ENCODE data around the gene DNAJB8.

DNAJB8 gene

GRCh38 chr3:128449111-128449638 lies 17.5 kb downstream of the DNAJB8 start:
- no peaks in the 10 kb centered on the region for H3K4me1 ChIP-seq (ENCODE audit: control insufficient read depth in 1 of 2, insufficient read depth in 2 of 2, low read length in 2 of 2)
- no peak overlapping the region for H3K4me3 ChIP-seq (ENCODE audit: low read depth in 1 of 2, low read length in 2 of 2)
- no peaks in the 10 kb centered on the region for H3K9me3 ChIP-seq (ENCODE audit: control insufficient read depth in 1 of 2, low read length in 2 of 2)
- H3K27me3 ChIP-seq (ENCODE audit: low read depth, low read length), result no peaks in the 10 kb centered on the region
- H3K36me3 ChIP-seq (ENCODE audit: control insufficient read depth in 1 of 2, insufficient read depth in 2 of 2, low read length in 2 of 2), result no peaks in the 10 kb centered on the region
- H3K27ac ChIP-seq (ENCODE audit: low read length), result no peak overlapping the region

- H3K9me3 ChIP-seq (ENCODE audit: control insufficient read depth in 1 of 2, low read length in 2 of 2), result no peaks in the 10 kb centered on the region
- H3K36me3 ChIP-seq (ENCODE audit: control insufficient read depth in 1 of 2, insufficient read depth in 2 of 2, low read length in 2 of 2), result no peaks in the 10 kb centered on the region
- no peak overlapping the region for H3K4me3 ChIP-seq (ENCODE audit: low read depth in 1 of 2, low read length in 2 of 2)
- H3K27ac ChIP-seq (ENCODE audit: low read length), result no peak overlapping the region
- H3K4me1 ChIP-seq (ENCODE audit: control insufficient read depth in 1 of 2, insufficient read depth in 2 of 2, low read length in 2 of 2), result no peaks in the 10 kb centered on the region
- H3K27me3 ChIP-seq (ENCODE audit: low read depth, low read length), result no peaks in the 10 kb centered on the region
Observed at GRCh38 chr3:128448491-128448890, 18.2 kb downstream of the DNAJB8 start.

- no peaks in the 10 kb centered on the region for H3K4me1 ChIP-seq (ENCODE audit: control insufficient read depth in 1 of 2, insufficient read depth in 2 of 2, low read length in 2 of 2)
- no peaks in the 10 kb centered on the region for H3K36me3 ChIP-seq (ENCODE audit: control insufficient read depth in 1 of 2, insufficient read depth in 2 of 2, low read length in 2 of 2)
- H3K9me3 ChIP-seq (ENCODE audit: control insufficient read depth in 1 of 2, low read length in 2 of 2), result no peaks in the 10 kb centered on the region
- H3K27me3 ChIP-seq (ENCODE audit: low read depth, low read length), result no peaks in the 10 kb centered on the region
- no peak overlapping the region for H3K27ac ChIP-seq (ENCODE audit: low read length)
- H3K4me3 ChIP-seq (ENCODE audit: low read depth in 1 of 2, low read length in 2 of 2), result no peak overlapping the region
Observed at GRCh38 chr3:128447561-128448013, 19.1 kb downstream of the DNAJB8 start.

DNA sequence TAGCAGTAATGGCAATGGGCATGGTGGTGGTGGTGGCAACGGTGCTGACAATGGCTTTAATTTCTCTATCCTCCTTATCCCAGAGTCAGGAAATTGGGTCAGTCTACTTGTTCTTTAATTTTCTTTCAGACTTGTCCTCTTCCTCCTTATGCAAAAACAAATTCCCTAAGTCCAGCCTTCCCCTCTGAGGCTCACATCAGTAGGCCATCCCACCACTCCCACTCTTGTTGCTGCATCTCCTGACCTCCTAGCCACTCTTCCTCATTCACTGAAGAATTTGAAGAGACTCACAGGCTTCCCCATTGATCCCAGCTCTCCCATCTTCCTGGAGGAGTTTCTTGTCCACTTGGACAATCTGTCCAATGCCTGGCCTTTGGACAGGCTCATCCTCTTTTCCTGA lies 19.9 kb downstream of the DNAJB8 start:
- Histone ChIP-seq H3K4me3 (ENCODE audit: low read depth in 1 of 2, low read length in 2 of 2) (no peak overlapping the region), H3K27ac (ENCODE audit: low read length) (no peak overlapping the region), H3K27me3 (ENCODE audit: low read depth, low read length) (no peaks in the 10 kb centered on the region), H3K36me3 (ENCODE audit: control insufficient read depth in 1 of 2, insufficient read depth in 2 of 2, low read length in 2 of 2) (no peaks in the 10 kb centered on the region), H3K4me1 (ENCODE audit: control insufficient read depth in 1 of 2, insufficient read depth in 2 of 2, low read length in 2 of 2) (no peaks in the 10 kb centered on the region), H3K9me3 (ENCODE audit: control insufficient read depth in 1 of 2, low read length in 2 of 2) (no peaks in the 10 kb centered on the region)

- Histone ChIP-seq H3K27ac (ENCODE audit: low read length) (no peak overlapping the region), H3K4me3 (ENCODE audit: low read depth in 1 of 2, low read length in 2 of 2) (no peak overlapping the region), H3K9me3 (ENCODE audit: control insufficient read depth in 1 of 2, low read length in 2 of 2) (no peaks in the 10 kb centered on the region), H3K4me1 (ENCODE audit: control insufficient read depth in 1 of 2, insufficient read depth in 2 of 2, low read length in 2 of 2) (no peaks in the 10 kb centered on the region), H3K27me3 (ENCODE audit: low read depth, low read length) (peaks cover 5% of the 10 kb centered on the region), H3K36me3 (ENCODE audit: control insufficient read depth in 1 of 2, insufficient read depth in 2 of 2, low read length in 2 of 2) (no peaks in the 10 kb centered on the region)
Observed at GRCh38 chr3:128445357-128445756, 21.3 kb downstream of the DNAJB8 start.

GRCh38 chr3:128443771-128444170 lies 22.9 kb downstream of the DNAJB8 start:
- Histone ChIP-seq H3K4me1 (ENCODE audit: control insufficient read depth in 1 of 2, insufficient read depth in 2 of 2, low read length in 2 of 2) (no peaks in the 10 kb centered on the region), H3K27me3 (ENCODE audit: low read depth, low read length) (peaks cover 5% of the 10 kb centered on the region), H3K9me3 (ENCODE audit: control insufficient read depth in 1 of 2, low read length in 2 of 2) (no peaks in the 10 kb centered on the region), H3K36me3 (ENCODE audit: control insufficient read depth in 1 of 2, insufficient read depth in 2 of 2, low read length in 2 of 2) (no peaks in the 10 kb centered on the region), H3K4me3 (ENCODE audit: low read depth in 1 of 2, low read length in 2 of 2) (no peak overlapping the region), H3K27ac (ENCODE audit: low read length) (no peak overlapping the region)

- Histone ChIP-seq H3K27me3 (ENCODE audit: low read depth, low read length) (peaks cover 5% of the 10 kb centered on the region), H3K9me3 (ENCODE audit: control insufficient read depth in 1 of 2, low read length in 2 of 2) (no peaks in the 10 kb centered on the region), H3K27ac (ENCODE audit: low read length) (no peak overlapping the region), H3K4me1 (ENCODE audit: control insufficient read depth in 1 of 2, insufficient read depth in 2 of 2, low read length in 2 of 2) (no peaks in the 10 kb centered on the region), H3K4me3 (ENCODE audit: low read depth in 1 of 2, low read length in 2 of 2) (no peak overlapping the region), H3K36me3 (ENCODE audit: control insufficient read depth in 1 of 2, insufficient read depth in 2 of 2, low read length in 2 of 2) (no peaks in the 10 kb centered on the region)
Observed at GRCh38 chr3:128442949-128443348, 23.7 kb downstream of the DNAJB8 start.

- Histone ChIP-seq H3K27ac (ENCODE audit: low read length) (no peak overlapping the region), H3K9me3 (ENCODE audit: control insufficient read depth in 1 of 2, low read length in 2 of 2) (no peaks in the 10 kb centered on the region), H3K27me3 (ENCODE audit: low read depth, low read length) (peaks cover 5% of the 10 kb centered on the region), H3K4me1 (ENCODE audit: control insufficient read depth in 1 of 2, insufficient read depth in 2 of 2, low read length in 2 of 2) (no peaks in the 10 kb centered on the region), H3K36me3 (ENCODE audit: control insufficient read depth in 1 of 2, insufficient read depth in 2 of 2, low read length in 2 of 2) (no peaks in the 10 kb centered on the region), H3K4me3 (ENCODE audit: low read depth in 1 of 2, low read length in 2 of 2) (no peak overlapping the region)
Observed at GRCh38 chr3:128442070-128442469, 24.6 kb downstream of the DNAJB8 start.

DNA sequence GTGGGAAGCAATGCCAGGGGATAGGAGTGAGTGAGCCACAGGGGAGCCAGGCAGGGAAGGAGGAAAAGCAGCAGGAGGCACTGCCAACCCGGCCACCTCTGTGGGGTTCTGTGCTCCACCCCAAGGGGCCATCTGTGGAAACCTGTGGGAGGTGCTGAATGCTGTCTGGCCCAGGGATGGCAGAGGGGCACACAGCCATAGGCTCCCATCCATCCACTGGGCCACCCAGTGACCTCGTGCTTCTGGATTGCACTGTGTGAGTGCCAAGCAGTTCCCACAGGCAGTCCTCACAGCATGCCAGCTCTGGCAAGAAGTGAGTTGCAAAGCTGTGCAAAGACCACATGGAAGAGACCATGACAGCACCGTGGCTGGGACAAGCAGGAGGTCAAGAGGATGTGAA lies 27.5 kb downstream of the DNAJB8 start:
- peaks cover 5% of the 10 kb centered on the region for H3K27me3 ChIP-seq (ENCODE audit: low read depth, low read length)

DNA sequence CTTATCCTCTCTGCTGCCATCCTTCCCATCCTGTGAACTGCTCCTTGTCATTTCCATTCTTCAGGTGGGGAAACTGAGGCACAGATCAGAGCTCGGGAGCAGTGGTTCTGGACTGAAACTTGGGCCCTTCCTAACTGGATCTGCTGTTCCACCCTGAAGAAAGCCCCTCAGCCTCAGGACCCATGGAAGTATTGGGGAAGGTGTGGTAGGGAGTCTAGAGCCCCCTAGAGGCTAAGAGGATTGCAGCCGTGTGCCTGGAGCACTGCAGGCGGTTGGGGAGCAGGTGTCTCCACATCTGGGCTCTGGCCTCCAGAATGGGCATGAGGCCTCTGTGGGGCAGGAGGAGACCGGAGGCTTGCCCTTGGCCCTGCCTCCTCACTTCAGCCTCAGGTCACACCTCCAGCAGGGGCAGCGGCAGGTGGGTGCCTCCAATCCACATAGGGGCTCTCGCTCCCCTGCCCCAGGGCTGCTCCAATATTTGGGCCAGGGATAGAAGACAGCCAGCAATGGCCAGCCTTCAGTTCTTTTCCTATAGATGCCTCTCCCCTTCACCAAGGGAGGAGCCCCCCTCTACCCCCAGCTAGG lies 28.1 kb downstream of the DNAJB8 start:
- H3K4me3 ChIP-seq (ENCODE audit: low read depth in 1 of 2, low read length in 2 of 2), result no peak overlapping the region
- peaks cover 10% of the 10 kb centered on the region for H3K27me3 ChIP-seq (ENCODE audit: low read depth, low read length)
- H3K27ac ChIP-seq (ENCODE audit: low read length), result no peak overlapping the region
- no peaks in the 10 kb centered on the region for H3K9me3 ChIP-seq (ENCODE audit: control insufficient read depth in 1 of 2, low read length in 2 of 2)
- no peaks in the 10 kb centered on the region for H3K4me1 ChIP-seq (ENCODE audit: control insufficient read depth in 1 of 2, insufficient read depth in 2 of 2, low read length in 2 of 2)
- no peaks in the 10 kb centered on the region for H3K36me3 ChIP-seq (ENCODE audit: control insufficient read depth in 1 of 2, insufficient read depth in 2 of 2, low read length in 2 of 2)

More for the DNA sequence above, 27.5 kb downstream of the DNAJB8 start:
- H3K36me3 ChIP-seq (ENCODE audit: control insufficient read depth in 1 of 2, insufficient read depth in 2 of 2, low read length in 2 of 2), result no peaks in the 10 kb centered on the region
- no peak overlapping the region for H3K27ac ChIP-seq (ENCODE audit: low read length)
- H3K4me3 ChIP-seq (ENCODE audit: low read depth in 1 of 2, low read length in 2 of 2), result no peak overlapping the region
- H3K9me3 ChIP-seq (ENCODE audit: control insufficient read depth in 1 of 2, low read length in 2 of 2), result no peaks in the 10 kb centered on the region
- no peaks in the 10 kb centered on the region for H3K4me1 ChIP-seq (ENCODE audit: control insufficient read depth in 1 of 2, insufficient read depth in 2 of 2, low read length in 2 of 2)

DNA sequence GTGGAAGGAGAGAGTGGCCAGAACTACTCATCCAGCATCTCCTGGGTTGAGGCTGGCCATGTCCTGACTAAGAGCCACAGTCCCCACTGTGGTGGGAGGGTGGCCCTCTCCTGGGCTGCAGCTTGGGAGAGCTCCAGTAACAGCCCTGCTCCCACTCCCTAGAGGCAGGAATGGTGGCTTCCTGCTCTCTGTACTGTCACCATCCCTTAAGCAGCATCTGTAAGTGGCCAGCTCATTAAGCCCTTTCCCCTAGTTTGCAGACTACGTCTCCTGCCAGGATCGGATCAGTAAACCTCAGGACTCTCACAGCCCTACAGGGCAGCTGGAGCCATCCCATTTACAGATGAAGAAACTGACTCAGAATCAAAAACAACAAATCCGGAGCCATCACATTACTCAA lies 30.5 kb downstream of the DNAJB8 start:
- Histone ChIP-seq H3K4me1 (ENCODE audit: control insufficient read depth in 1 of 2, insufficient read depth in 2 of 2, low read length in 2 of 2) (peaks cover 0 to 15% of the 10 kb centered on the region in 2 donors), H3K4me3 (ENCODE audit: low read depth in 1 of 2, low read length in 2 of 2) (no peak overlapping the region), H3K9me3 (ENCODE audit: control insufficient read depth in 1 of 2, low read length in 2 of 2) (no peaks in the 10 kb centered on the region), H3K36me3 (ENCODE audit: control insufficient read depth in 1 of 2, insufficient read depth in 2 of 2, low read length in 2 of 2) (no peaks in the 10 kb centered on the region), H3K27me3 (ENCODE audit: low read depth, low read length) (peaks cover 27% of the 10 kb centered on the region), H3K27ac (ENCODE audit: low read length) (no peak overlapping the region)

GRCh38 chr3:128435561-128435960 lies 31.1 kb downstream of the DNAJB8 start:
- H3K4me3 ChIP-seq (ENCODE audit: low read depth in 1 of 2, low read length in 2 of 2), result no peak overlapping the region
- no peaks in the 10 kb centered on the region for H3K9me3 ChIP-seq (ENCODE audit: control insufficient read depth in 1 of 2, low read length in 2 of 2)
- no peaks in the 10 kb centered on the region for H3K36me3 ChIP-seq (ENCODE audit: control insufficient read depth in 1 of 2, insufficient read depth in 2 of 2, low read length in 2 of 2)
- peaks cover 0 to 15% of the 10 kb centered on the region in 2 donors for H3K4me1 ChIP-seq (ENCODE audit: control insufficient read depth in 1 of 2, insufficient read depth in 2 of 2, low read length in 2 of 2)
- no peak overlapping the region for H3K27ac ChIP-seq (ENCODE audit: low read length)
- peaks cover 28% of the 10 kb centered on the region for H3K27me3 ChIP-seq (ENCODE audit: low read depth, low read length)

All from muscle layer of duodenum (tissue), 2 donors.